H9 (cell line): ENCODE measurements around the gene PLCXD3. TPM values are rescaled to one million over a fixed set of nuclear protein-coding genes. Genes with fewer than 3 reads are reported as not detected.

Experiments
- DNase-seq: peaks from one replicate; pipeline ENCODE4 v3.0.0-alpha.2; 2017
- H2AFZ ChIP-seq: one replicate; pipeline ENCODE4 v1.6.1; 2013; ENCODE audit warnings: mild to moderate bottlenecking, low read length, control low read depth, moderate library complexity
- H2AK5ac ChIP-seq: 2 replicates; pipeline ENCODE4 v1.6.1; 2013; ENCODE audit warnings: low read length, control low read depth, mixed read lengths; ENCODE audit not compliant: insufficient read length
- H2BK120ac ChIP-seq: one replicate; pipeline ENCODE4 v1.6.1; 2013; ENCODE audit warnings: low read depth, mild to moderate bottlenecking, low read length, control low read depth, inconsistent platforms; ENCODE audit not compliant: poor library complexity, severe bottlenecking
- H2BK12ac ChIP-seq: 2 replicates; pipeline ENCODE4 v1.6.1; 2013; ENCODE audit warnings: low read length, control low read depth, mixed read lengths, low read depth; ENCODE audit not compliant: insufficient read length
- H2BK15ac ChIP-seq: 2 replicates; pipeline ENCODE4 v1.6.1; 2013; ENCODE audit warnings: low read depth, low read length, control low read depth
- H2BK20ac ChIP-seq: one replicate; pipeline ENCODE4 v1.6.1; 2013; ENCODE audit warnings: low read depth, mild to moderate bottlenecking, low read length, control low read depth, inconsistent platforms; ENCODE audit not compliant: poor library complexity, severe bottlenecking
- H2BK5ac ChIP-seq: 2 replicates; pipeline ENCODE4 v1.6.1; 2013; ENCODE audit warnings: low read length, control low read depth, mixed read lengths; ENCODE audit not compliant: insufficient read length
- H3K14ac ChIP-seq: 2 replicates; pipeline ENCODE4 v1.6.1; 2013; ENCODE audit warnings: low read length, control low read depth; ENCODE audit not compliant: insufficient read depth
- H3K18ac ChIP-seq: 2 replicates; pipeline ENCODE4 v1.6.1; 2013; ENCODE audit warnings: low read depth, mild to moderate bottlenecking, mixed read lengths, low read length, control low read depth; ENCODE audit not compliant: insufficient read length
- H3K23ac ChIP-seq: 2 replicates; pipeline ENCODE4 v1.6.1; 2013; ENCODE audit warnings: low read length, control low read depth, mixed read lengths, low read depth; ENCODE audit not compliant: insufficient read length
- H3K23me2 ChIP-seq: 2 replicates; pipeline ENCODE4 v1.6.1; 2013; ENCODE audit warnings: low read depth, mild to moderate bottlenecking, mixed read lengths, low read length, control low read depth; ENCODE audit not compliant: insufficient read length, poor library complexity, severe bottlenecking
- H3K27ac ChIP-seq: 2 replicates; pipeline ENCODE4 v1.5.1; 2013; ENCODE audit warnings: low read length, control low read depth, mixed read lengths, low read depth; ENCODE audit not compliant: insufficient read length
- H3K27me3 ChIP-seq: 2 replicates; pipeline ENCODE4 v1.6.1; 2013; ENCODE audit warnings: low read length, control low read depth, inconsistent platforms; ENCODE audit not compliant: insufficient read depth
- H3K4ac ChIP-seq: 2 replicates; pipeline ENCODE4 v1.6.1; 2013; ENCODE audit warnings: low read depth, mild to moderate bottlenecking, control low read depth, inconsistent platforms, low read length, moderate library complexity
- H3K4me1 ChIP-seq: 2 replicates; pipeline ENCODE4 v1.6.1; 2013; ENCODE audit warnings: low read length, control low read depth, inconsistent platforms; ENCODE audit not compliant: insufficient read depth
- H3K4me2 ChIP-seq: 2 replicates; pipeline ENCODE4 v1.6.1; 2013; ENCODE audit warnings: low read length, control low read depth, mixed read lengths; ENCODE audit not compliant: insufficient read length, insufficient read depth
- H3K56ac ChIP-seq: 2 replicates; pipeline ENCODE4 v1.6.1; 2013; ENCODE audit warnings: low read depth, mild to moderate bottlenecking, mixed read lengths, low read length, control low read depth; ENCODE audit not compliant: insufficient read length
- H3K79me1 ChIP-seq: 2 replicates; pipeline ENCODE4 v1.6.1; 2013; ENCODE audit warnings: low read depth, mild to moderate bottlenecking, moderate library complexity, low read length, control low read depth, inconsistent platforms; ENCODE audit not compliant: insufficient read depth, poor library complexity, severe bottlenecking
- H3K79me2 ChIP-seq: 2 replicates; pipeline ENCODE4 v1.6.1; 2013; ENCODE audit warnings: low read length, control low read depth, inconsistent platforms; ENCODE audit not compliant: insufficient read depth
- H3K9ac ChIP-seq: 2 replicates; pipeline ENCODE4 v1.6.1; 2013; ENCODE audit warnings: low read length, control low read depth, mixed read lengths; ENCODE audit not compliant: insufficient read length; ENCODE audit errors: extremely low read depth
- H3K9me3 ChIP-seq: one replicate; pipeline ENCODE4 v1.6.1; 2013; ENCODE audit warnings: low read depth, low read length, inconsistent platforms; ENCODE audit not compliant: control insufficient read depth
- H3T11ph ChIP-seq: one replicate; pipeline ENCODE4 v1.6.1; 2013; ENCODE audit warnings: mild to moderate bottlenecking, low read length, control low read depth, inconsistent platforms
- H4K20me1 ChIP-seq: one replicate; pipeline ENCODE4 v1.6.1; 2013; ENCODE audit not compliant: control insufficient read depth, insufficient read length, insufficient read depth
- H4K5ac ChIP-seq: 2 replicates; pipeline ENCODE4 v1.6.1; 2013; ENCODE audit warnings: low read depth, mild to moderate bottlenecking, mixed read lengths, low read length, control low read depth; ENCODE audit not compliant: insufficient read length
- H4K8ac ChIP-seq: replicated peaks from 2 replicates; pipeline ENCODE4 v1.6.1; 2013; ENCODE audit warnings: low read length, control low read depth, mixed read lengths, low read depth; ENCODE audit not compliant: insufficient read length
- H4K91ac ChIP-seq: 2 replicates; pipeline ENCODE4 v1.6.1; 2013; ENCODE audit warnings: low read depth, mild to moderate bottlenecking, moderate library complexity, mixed read lengths, low read length, control low read depth; ENCODE audit not compliant: insufficient read length
- H3K27ac Mint-ChIP-seq, 3 experiments: 2 replicates in 2 of 3; 3 replicates in 1 of 3; pipeline ENCODE4 v1.8.0; 2020 to 2021; ENCODE audit warnings: mixed read lengths in 3 of 3, mild to moderate bottlenecking in 1 of 3, moderate library complexity in 1 of 3
- H3K27me3 Mint-ChIP-seq: 2 replicates; pipeline ENCODE4 v1.8.0; 2021; ENCODE audit warnings: low read depth, mild to moderate bottlenecking, moderate library complexity, mixed read lengths
- H3K36me3 Mint-ChIP-seq, 3 experiments: 2 replicates in 2 of 3; 3 replicates in 1 of 3; pipeline ENCODE4 v1.8.0; 2020 to 2021; ENCODE audit warnings: low read depth in 3 of 3, mixed read lengths in 3 of 3; ENCODE audit not compliant: insufficient read depth in 1 of 3
- H3K4me1 Mint-ChIP-seq, 2 experiments: 2 replicates each; pipeline ENCODE4 v1.8.0; 2020; ENCODE audit warnings: mixed read lengths in 2 of 2
- H3K4me3 Mint-ChIP-seq, 2 experiments: 2 replicates in 1 of 2; 3 replicates in 1 of 2; pipeline ENCODE4 v1.8.0; 2020 to 2021; ENCODE audit warnings: mild to moderate bottlenecking in 2 of 2, mixed read lengths in 2 of 2, moderate library complexity in 1 of 2
- H3K9me3 Mint-ChIP-seq, 2 experiments: 2 replicates in 1 of 2; 3 replicates in 1 of 2; pipeline ENCODE4 v1.8.0; 2020; ENCODE audit warnings: mild to moderate bottlenecking in 2 of 2, mixed read lengths in 2 of 2, moderate library complexity in 1 of 2
- CTCF ChIP-seq: fragments of 200-600 bp; sonication (generic); conservative IDR thresholded peaks from 3 replicates; pipeline ENCODE4 v1.8.0; 2021; ENCODE audit warnings: antibody characterized with exemption, mild to moderate bottlenecking
- WGBS: extraction: QIAGEN DNeasy Blood & Tissue Kit; methylation state at CpG from one replicate; pipeline ENCODE4 v1.1.7; 2013; ENCODE audit warnings: missing lambda C conversion rate, low lambda C conversion rate, mixed read lengths; ENCODE audit not compliant: insufficient read length; ENCODE audit errors: extremely low coverage; 5-methylcytosine and 5-hydroxymethylcytosine counted together
- total RNA-seq: library from RNA; stranded (reverse); gene quantifications from 2 replicates; pipeline ENCODE4 v1.2.1, GENCODE V29; 2021

PLCXD3 gene
- total RNA-seq, 1 experiment from 2014 or later, result not detected

GRCh38 chr5:41511241-41511640, 840 bp upstream of the PLCXD3 start:
- no peak overlapping the region for H2BK120ac ChIP-seq
- H2BK15ac ChIP-seq, result no peak overlapping the region
- H4K5ac ChIP-seq, result no peak overlapping the region
- DNase-seq, result no peak
- no peaks in the 10 kb centered on the region for H3K9me3 Mint-ChIP-seq
- H3K23me2 ChIP-seq, result peaks cover 7% of the 10 kb centered on the region
- no CpG with 5 or more reads among the region's 1 CpG for WGBS
- H3K18ac ChIP-seq, result no peak overlapping the region
- peaks cover 54% of the 10 kb centered on the region for H3K27me3 Mint-ChIP-seq
- H3K27me3 ChIP-seq, result peaks cover 19% of the 10 kb centered on the region; the same call in 1 of the 2 replicates
- H2AK5ac ChIP-seq, result no peak overlapping the region
- H4K20me1 ChIP-seq, result no peaks in the 10 kb centered on the region
- H3K4me3 Mint-ChIP-seq, result peak overlapping the region in 1 of 2 experiments; percentile 80; a peak in 3 of 5 replicates
- no peak overlapping the region for H2AFZ ChIP-seq
- no peak overlapping the region for H3K4ac ChIP-seq
- H3K14ac ChIP-seq, result no peak overlapping the region
- no peak overlapping the region for H3T11ph ChIP-seq
- no peak overlapping the region for H2BK5ac ChIP-seq
- no peaks in the 10 kb centered on the region for H3K79me1 ChIP-seq
- no peaks in the 10 kb centered on the region; a peak in 1 of 7 replicates for H3K36me3 Mint-ChIP-seq
- H2BK20ac ChIP-seq, result no peak overlapping the region
- H3K9ac ChIP-seq, result no peak overlapping the region
- no peak for TF ChIP-seq CTCF
- H3K27ac Mint-ChIP-seq, result no peak overlapping the region
- no peak overlapping the region for H2BK12ac ChIP-seq
- peaks cover 2% of the 10 kb centered on the region; the same call in 1 of the 2 replicates for H3K4me1 ChIP-seq
- peak overlapping the region; percentile 61 for H3K4me2 ChIP-seq
- no peak overlapping the region for H3K56ac ChIP-seq
- no peak overlapping the region for H3K27ac ChIP-seq
- H3K23ac ChIP-seq, result no peak overlapping the region
- H4K91ac ChIP-seq, result no peak overlapping the region
- H3K79me2 ChIP-seq, result no peaks in the 10 kb centered on the region
- no peaks in the 10 kb centered on the region for H3K9me3 ChIP-seq
- no peak overlapping the region for H4K8ac ChIP-seq
- H3K4me1 Mint-ChIP-seq, result peaks cover 24 to 25% of the 10 kb centered on the region in 2 experiments
